ENCODE data around the gene MCF2L. TPM values are rescaled to one million over a fixed set of nuclear protein-coding genes. Genes with fewer than 3 reads are reported as not detected.

The MCF2L gene
- total RNA-seq, 1 experiment from 2014 or later = 5.9 TPM

DNA sequence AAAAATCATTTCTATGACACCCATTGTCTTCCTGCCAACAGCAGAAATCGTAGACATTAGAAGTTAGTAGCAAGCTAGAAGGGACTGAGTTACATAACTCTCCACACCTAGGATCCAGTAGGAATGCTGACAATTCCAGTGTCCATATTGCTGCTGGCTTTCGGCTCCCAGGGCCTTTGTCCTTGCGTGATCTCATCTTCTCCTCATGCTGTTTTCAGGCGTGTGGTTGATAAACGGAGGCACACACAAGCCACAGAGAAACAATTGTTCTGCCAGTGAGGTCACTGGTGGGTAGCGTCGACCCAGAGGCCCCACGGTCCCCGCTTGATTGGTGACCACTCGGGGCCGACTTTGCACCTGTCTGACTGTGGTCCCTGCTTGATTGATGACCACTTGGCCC lies 104.9 kb downstream of the MCF2L start:
- no peak overlapping the region for H2AFZ ChIP-seq (ENCODE audit: low read length)
- no peaks in the 10 kb centered on the region for H4K20me1 ChIP-seq (ENCODE audit: low read length)
- DNase-seq (no peak), ATAC-seq (no peak)
- H3K4me3 ChIP-seq (ENCODE audit: low read length) = no peak overlapping the region
- H3K4me1 ChIP-seq (ENCODE audit: insufficient read depth, low read length) = no peaks in the 10 kb centered on the region
- BruUV-seq (replicated peaks) = no TSS peak
- intact Hi-C loops (cut with micrococcal nuclease) = no loop called here
- no peak overlapping the region for H3K4me2 ChIP-seq (ENCODE audit: low read length)
- H3K9ac ChIP-seq (ENCODE audit: low read length) = no peak overlapping the region
- H3K36me3 ChIP-seq (ENCODE audit: low read depth, low read length) = no peaks in the 10 kb centered on the region
- TF ChIP-seq, protein P1, sequence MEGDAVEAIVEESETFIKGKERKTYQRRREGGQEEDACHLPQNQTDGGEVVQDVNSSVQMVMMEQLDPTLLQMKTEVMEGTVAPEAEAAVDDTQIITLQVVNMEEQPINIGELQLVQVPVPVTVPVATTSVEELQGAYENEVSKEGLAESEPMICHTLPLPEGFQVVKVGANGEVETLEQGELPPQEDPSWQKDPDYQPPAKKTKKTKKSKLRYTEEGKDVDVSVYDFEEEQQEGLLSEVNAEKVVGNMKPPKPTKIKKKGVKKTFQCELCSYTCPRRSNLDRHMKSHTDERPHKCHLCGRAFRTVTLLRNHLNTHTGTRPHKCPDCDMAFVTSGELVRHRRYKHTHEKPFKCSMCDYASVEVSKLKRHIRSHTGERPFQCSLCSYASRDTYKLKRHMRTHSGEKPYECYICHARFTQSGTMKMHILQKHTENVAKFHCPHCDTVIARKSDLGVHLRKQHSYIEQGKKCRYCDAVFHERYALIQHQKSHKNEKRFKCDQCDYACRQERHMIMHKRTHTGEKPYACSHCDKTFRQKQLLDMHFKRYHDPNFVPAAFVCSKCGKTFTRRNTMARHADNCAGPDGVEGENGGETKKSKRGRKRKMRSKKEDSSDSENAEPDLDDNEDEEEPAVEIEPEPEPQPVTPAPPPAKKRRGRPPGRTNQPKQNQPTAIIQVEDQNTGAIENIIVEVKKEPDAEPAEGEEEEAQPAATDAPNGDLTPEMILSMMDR (conservative IDR thresholded peaks at IDR 0.05; ENCODE audit: low read depth, low read length) = no peak
- no peak for TF ChIP-seq EZH2phosphoT487 (IDR thresholded peaks at IDR 0.05; ENCODE audit: borderline replicate concordance, low read length)
- no peak for TF ChIP-seq EZH2 (IDR thresholded peaks at IDR 0.05; ENCODE audit: low read length, unreplicated experiment)
- no peaks in the 10 kb centered on the region for H3K9me2 ChIP-seq (replicated peaks; ENCODE audit: low read length)
- no peaks in the 10 kb centered on the region for H3K9me3 ChIP-seq (ENCODE audit: low read length)
- POLR2A ChIA-PET (ENCODE audit: unreplicated experiment) = no interaction called here
- no peaks in the 10 kb centered on the region for H3F3A ChIP-seq (ENCODE audit: low read length, unreplicated experiment)
- CTCF ChIA-PET = no interaction called here
- H3K79me2 ChIP-seq (ENCODE audit: low read length) = no peaks in the 10 kb centered on the region
- H3K27me3 ChIP-seq (ENCODE audit: low read length) = no peaks in the 10 kb centered on the region
- H3K27ac ChIP-seq (ENCODE audit: low read length) = no peak overlapping the region

DNA sequence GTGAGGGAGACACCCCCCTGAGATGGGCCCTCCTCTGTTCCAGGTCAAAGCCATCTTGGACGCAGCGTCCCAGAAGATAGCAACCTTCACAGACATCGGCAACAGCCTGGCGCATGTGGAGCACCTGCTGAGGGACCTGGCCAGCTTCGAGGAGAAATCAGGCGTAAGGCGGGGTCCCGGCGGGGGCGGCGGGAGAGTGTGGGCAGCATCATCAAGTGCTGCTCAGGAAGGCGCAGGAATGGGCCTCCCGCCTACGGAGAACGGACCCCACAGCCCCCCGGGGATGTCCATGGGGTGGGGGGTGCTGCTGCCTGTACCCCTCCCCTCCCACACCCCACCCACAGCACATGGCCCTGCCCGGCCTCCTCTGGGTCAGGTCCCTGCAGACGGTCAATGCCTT lies 105.4 kb downstream of the MCF2L start:
- Histone ChIP-seq H3K4me3 (ENCODE audit: low read length) (no peak overlapping the region), H3K27ac (ENCODE audit: low read length) (no peak overlapping the region), H3K36me3 (ENCODE audit: low read depth, low read length) (no peaks in the 10 kb centered on the region), H3K4me1 (ENCODE audit: insufficient read depth, low read length) (no peaks in the 10 kb centered on the region), H3K9me2 (replicated peaks; ENCODE audit: low read length) (no peaks in the 10 kb centered on the region), H3K27me3 (ENCODE audit: low read length) (no peaks in the 10 kb centered on the region), H2AFZ (ENCODE audit: low read length) (no peak overlapping the region), H4K20me1 (ENCODE audit: low read length) (no peaks in the 10 kb centered on the region), H3K4me2 (ENCODE audit: low read length) (no peak overlapping the region), H3K9me3 (ENCODE audit: low read length) (no peaks in the 10 kb centered on the region), H3F3A (ENCODE audit: low read length, unreplicated experiment) (no peaks in the 10 kb centered on the region), H3K9ac (ENCODE audit: low read length) (no peak overlapping the region), H3K79me2 (ENCODE audit: low read length) (no peaks in the 10 kb centered on the region)
- ATAC-seq = no peak
- ChIA-PET POLR2A (ENCODE audit: unreplicated experiment) (no interaction called here), CTCF (interaction anchor here (0.7 kb wide), 1 partner anchor 43 kb away, joined by 5 read pairs; no protein-coding TSS in a partner anchor)
- intact Hi-C loops (cut with micrococcal nuclease) = no loop called here
- TF ChIP-seq EZH2phosphoT487 (IDR thresholded peaks at IDR 0.05; ENCODE audit: borderline replicate concordance, low read length) (no peak), EZH2 (IDR thresholded peaks at IDR 0.05; ENCODE audit: low read length, unreplicated experiment) (no peak)
- TF ChIP-seq, protein P1 (conservative IDR thresholded peaks at IDR 0.05; ENCODE audit: low read depth, low read length) = no peak
- no TSS peak for BruUV-seq (replicated peaks)
- DNase-seq = no peak

DNA sequence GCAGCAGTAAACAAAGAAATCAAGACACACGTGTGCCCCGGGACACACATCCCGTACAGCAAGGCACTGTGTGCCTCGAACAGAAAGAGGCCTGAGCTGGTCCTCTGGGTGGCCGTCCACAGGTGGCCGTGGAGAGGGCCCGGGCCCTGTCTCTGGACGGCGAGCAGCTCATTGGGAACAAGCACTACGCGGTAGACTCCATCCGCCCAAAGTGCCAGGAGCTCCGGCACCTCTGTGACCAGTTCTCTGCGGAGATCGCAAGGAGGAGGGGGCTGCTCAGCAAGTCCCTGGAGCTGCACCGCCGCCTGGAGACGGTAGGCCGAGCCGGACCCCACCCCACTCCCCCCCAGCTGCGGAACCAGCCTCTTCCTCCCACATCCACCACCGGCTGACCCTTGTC lies 105.9 kb downstream of the MCF2L start:
- no peaks in the 10 kb centered on the region for H3K9me2 ChIP-seq (replicated peaks; ENCODE audit: low read length)
- ChIA-PET CTCF (interaction anchor here (0.7 kb wide), 1 partner anchor 43 kb away, joined by 5 read pairs; no protein-coding TSS in a partner anchor), POLR2A (ENCODE audit: unreplicated experiment) (no interaction called here)
- no peak overlapping the region for H3K4me3 ChIP-seq (ENCODE audit: low read length)
- no peak overlapping the region for H3K9ac ChIP-seq (ENCODE audit: low read length)
- H3K79me2 ChIP-seq (ENCODE audit: low read length) = no peaks in the 10 kb centered on the region
- no peaks in the 10 kb centered on the region for H3K36me3 ChIP-seq (ENCODE audit: low read depth, low read length)
- intact Hi-C loops (cut with micrococcal nuclease) = no loop called here
- H3K4me1 ChIP-seq (ENCODE audit: insufficient read depth, low read length) = no peaks in the 10 kb centered on the region
- H4K20me1 ChIP-seq (ENCODE audit: low read length) = no peaks in the 10 kb centered on the region
- no peak overlapping the region for H2AFZ ChIP-seq (ENCODE audit: low read length)
- H3K27ac ChIP-seq (ENCODE audit: low read length) = no peak overlapping the region
- no peaks in the 10 kb centered on the region for H3F3A ChIP-seq (ENCODE audit: low read length, unreplicated experiment)
- no peak for DNase-seq
- BruUV-seq (replicated peaks) = no TSS peak
- no peak for ATAC-seq
- TF ChIP-seq, protein P1 (conservative IDR thresholded peaks at IDR 0.05; ENCODE audit: low read depth, low read length) = no peak
- TF ChIP-seq EZH2phosphoT487 (IDR thresholded peaks at IDR 0.05; ENCODE audit: borderline replicate concordance, low read length) = no peak
- TF ChIP-seq EZH2 (IDR thresholded peaks at IDR 0.05; ENCODE audit: low read length, unreplicated experiment) = no peak
- no peaks in the 10 kb centered on the region for H3K27me3 ChIP-seq (ENCODE audit: low read length)
- no peak overlapping the region for H3K4me2 ChIP-seq (ENCODE audit: low read length)
- H3K9me3 ChIP-seq (ENCODE audit: low read length) = no peaks in the 10 kb centered on the region
